GM19328 (cell line): ENCODE results near the gene IRF6.

ENCODE experiments used
- ATAC-seq: cut with Tn5 transposase; IDR thresholded peaks from one replicate; pipeline ENCODE4 v1.9.1; 2021; ENCODE audit warnings: mild to moderate bottlenecking, moderate library complexity; ENCODE audit not compliant: unreplicated experiment

Gene IRF6

DNA sequence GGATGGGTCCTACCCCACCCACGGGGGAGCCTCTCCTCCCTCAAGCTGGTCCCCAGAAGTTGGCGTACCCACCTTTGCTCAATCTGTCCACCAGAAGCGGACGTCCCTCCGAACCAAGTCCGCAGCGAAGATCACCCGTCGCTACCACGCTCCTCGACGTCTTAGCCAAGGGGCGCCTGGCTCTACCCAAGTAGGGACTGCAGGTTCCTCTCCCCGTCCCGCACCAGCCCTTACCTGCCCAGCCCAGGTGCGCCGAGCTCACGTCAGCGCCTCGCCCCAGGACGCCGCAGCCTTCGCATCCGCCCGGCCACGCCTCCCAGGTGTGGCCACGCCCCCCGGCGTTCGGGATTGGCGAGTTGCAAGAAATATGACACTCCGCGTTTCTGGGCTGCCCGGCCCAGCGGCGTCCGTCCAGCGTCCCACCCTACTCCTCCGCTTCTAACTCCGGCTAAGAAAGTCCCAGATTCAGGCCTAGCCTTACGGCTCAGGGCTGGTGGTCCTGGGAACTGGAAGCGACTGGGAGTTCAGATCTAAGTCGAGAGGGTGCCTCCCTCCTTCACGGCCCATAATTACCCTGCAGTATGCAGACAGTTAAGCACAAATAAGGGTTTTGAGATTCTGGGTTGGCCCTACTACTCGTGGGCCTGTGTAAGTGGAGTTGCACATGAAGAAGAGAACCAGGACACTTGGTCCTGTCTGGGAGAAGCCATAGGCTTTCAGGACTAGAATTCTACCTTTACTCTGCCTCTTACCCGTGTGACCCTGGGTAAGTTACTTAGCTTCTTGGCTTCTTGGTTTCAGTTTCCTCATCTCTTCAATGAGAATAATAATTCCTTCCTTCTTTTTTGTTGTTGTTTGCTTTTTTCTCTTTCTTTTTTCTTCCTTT is at the start of gene IRF6:
Gene IRF6 (minus strand): TSS at position 268 of the 886 bp plus-strand sequence. CDS start 4,729 bp downstream, outside the sequence.
- peak; percentile 94 for ATAC-seq

DNA sequence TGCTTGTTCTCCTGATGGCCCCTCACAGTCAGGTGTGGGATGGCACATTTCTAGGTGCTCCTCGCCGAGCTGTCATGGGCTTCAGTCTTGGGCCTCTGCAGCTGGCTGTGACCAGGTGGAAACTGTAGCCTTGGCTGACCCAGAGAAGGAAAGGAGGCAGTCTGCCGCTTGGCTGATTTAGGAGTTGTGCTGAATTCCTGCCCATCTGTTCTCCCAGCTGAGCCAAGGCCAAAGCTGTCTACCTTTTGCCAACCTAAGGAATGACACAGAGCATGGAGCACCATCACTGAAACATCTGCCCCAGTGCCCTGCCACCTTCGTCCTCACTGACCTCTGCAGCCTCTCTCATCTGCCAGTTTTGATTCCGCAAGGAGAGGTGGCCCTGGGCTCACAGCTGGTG is 49.7 kb upstream of the IRF6 start:
- ATAC-seq: no peak

DNA sequence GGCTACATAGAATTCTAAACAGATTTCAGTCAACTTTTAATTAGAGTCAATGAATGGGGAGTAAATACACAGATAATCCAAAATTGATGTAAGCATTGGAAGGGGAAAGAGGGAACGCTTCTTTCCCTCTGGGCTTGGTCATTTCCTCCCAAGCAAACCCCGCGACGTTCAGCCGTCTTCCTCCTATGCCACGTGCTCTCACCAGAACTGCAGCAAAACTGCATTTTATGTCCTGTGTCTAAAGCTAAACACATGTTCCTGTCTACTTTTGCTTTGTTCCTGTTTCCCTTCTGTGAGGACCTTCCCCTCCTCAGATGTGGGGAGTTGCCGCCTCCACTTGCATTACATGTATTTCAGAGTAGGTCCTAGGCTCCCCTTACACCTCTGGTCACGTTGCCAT is 49.1 kb upstream of the IRF6 start:
- ATAC-seq: no peak

DNA sequence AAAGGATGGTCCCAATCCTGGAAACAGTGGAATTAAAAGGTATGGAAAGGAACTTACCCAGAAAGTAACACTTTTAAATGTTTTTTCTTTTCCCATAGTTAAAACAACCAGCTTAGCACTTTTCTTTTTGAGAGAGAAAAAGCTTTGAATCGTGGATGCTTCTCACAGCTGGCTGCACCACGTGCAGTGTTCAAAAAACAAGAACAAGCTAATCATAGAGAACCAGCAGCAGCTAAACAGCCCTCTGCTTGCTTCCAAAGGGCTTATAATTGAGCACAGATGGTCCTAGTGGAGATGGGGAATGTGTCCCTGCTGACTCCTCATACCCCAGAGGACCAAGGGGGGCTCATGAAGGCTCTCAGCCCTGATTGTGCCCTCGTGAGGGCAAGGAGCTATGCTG is 48.3 kb upstream of the IRF6 start:
- no peak for ATAC-seq

DNA sequence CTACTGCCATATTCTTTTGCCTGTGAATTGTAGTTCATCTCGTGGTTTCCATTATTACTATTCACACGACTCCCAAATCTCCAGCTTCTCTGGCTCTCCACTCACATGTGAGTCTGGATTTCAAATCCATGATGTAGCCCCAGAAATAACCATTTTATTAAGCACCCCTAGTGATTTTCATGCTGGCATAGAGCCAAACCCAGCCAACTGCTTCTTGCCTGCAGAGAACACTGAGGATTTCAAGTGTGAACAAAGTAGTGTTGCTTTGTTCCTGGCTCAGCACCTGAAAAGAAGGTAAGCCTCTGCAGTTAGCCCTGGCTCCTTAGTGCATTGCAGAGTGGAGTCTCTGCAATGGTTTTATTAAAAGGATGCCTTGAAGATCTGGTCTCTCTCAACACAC is 47.7 kb upstream of the IRF6 start:
- ATAC-seq: no peak

DNA sequence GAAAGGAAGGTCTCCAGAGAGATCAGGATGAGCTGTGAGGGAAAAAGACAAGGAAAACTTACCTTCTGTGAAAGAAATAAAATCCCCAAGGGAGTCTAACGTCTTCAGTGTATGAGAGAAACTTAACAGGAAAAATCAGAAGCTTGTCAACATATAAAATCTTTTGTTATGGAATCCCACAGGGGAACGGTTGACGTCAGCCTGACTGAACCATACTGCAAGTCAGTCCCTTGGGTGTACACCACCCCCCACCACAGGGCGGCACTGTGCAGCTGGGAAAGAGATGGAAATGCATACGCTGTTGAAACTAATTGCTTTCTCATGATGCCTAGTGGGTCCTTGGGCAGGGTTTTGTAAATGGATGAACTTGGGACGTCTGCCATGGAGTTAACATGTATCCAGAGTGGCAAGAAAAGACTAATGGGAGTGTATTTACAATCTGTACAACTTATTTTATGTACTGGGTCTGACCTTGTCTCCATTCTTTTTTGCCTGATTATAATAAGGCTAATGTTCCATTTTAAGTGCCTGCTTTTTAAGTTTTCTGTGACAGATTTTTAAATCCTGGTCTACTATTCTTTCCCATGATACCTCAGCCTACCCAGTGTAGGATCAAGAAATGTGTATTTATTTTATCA is 44.5 kb upstream of the IRF6 start:
- no peak for ATAC-seq

DNA sequence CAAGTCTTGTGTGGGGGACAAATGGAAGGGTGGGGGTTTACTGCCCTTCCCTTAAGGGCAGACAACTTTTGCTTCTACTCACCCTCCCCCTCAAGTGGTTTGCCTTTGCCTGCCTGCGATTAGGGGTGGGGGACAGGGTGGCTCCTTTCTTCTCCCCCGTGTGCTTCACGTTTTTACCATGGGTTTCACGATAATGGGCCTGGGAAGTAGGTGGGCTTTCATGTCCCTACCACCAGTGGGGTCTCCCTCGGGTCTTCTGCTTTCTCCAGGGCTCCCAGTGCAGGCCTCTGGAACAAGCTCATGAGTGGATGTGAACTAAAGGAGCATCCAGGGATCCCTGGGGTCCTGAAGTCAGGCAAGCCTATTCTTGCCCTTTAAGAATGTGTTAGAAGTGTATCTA is 43.4 kb upstream of the IRF6 start:
- no peak for ATAC-seq

DNA sequence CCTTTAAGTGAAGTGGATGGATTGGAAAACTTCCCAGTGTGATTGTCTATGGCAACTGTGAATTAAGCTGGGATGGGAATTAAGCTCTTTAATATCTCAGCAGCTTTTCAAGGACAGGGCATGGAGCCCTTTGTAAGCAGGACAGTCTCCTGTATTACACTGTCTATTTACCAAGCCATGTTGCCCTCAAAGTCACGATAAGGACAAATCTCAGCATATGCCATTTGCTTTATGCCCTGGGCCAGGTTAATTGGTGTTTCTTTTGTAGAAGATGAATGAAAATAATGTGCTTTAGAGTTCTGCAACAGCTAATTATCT is 39.4 kb upstream of the IRF6 start:
- no peak for ATAC-seq

DNA sequence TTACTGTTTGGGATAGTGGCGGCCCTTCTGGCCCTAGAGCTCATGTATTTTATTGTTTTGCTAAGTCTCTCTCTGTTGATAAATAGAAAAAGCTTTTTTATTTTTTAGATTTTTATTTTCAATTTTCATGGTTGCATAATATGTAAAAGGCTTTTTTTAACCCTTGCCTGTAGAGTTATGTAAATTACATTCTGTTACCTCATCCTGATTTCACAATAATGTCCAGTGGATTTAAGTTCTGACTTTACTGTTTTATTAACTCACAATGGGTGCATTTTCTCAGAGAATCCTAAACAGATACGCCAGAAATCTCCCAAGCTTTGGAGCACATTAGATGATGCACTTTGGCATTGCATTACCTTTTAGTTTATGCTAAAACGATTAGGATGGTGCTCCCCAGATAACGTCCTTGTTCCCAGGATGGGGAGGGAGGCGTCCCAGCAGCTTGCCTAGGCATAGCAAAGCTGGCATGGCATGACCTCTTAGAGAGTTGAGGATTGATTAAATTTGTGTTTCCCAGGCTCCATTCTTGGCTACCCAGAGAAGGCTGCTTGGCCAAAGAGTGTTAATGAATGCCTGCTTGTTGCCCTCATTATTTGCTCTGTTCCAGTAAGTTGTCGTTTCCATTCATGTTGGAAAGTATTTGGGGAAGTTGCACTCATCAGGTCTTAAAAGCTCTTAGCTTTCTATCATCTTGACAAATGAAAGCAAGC is 38.9 kb upstream of the IRF6 start:
- ATAC-seq: no peak

DNA sequence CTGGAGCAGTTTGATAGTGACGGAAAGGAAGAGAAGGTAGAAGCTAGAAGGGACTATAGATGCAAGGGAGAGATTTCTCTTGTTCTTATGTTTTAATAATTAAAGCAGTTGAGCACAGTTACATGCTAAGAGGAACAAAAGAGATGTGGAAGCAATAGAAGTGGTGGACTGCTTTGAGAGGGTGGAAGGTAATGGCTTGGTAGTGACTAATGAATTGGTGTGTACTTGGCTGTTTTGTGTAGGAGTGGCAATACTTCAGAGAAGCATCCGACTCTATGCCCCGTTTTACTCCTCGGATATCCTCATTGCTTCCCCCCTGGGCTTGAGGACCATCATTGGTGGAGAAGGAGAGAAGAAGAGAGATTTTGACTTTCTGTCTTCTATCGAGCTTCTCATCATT is 34.7 kb upstream of the IRF6 start:
- ATAC-seq: no peak

DNA sequence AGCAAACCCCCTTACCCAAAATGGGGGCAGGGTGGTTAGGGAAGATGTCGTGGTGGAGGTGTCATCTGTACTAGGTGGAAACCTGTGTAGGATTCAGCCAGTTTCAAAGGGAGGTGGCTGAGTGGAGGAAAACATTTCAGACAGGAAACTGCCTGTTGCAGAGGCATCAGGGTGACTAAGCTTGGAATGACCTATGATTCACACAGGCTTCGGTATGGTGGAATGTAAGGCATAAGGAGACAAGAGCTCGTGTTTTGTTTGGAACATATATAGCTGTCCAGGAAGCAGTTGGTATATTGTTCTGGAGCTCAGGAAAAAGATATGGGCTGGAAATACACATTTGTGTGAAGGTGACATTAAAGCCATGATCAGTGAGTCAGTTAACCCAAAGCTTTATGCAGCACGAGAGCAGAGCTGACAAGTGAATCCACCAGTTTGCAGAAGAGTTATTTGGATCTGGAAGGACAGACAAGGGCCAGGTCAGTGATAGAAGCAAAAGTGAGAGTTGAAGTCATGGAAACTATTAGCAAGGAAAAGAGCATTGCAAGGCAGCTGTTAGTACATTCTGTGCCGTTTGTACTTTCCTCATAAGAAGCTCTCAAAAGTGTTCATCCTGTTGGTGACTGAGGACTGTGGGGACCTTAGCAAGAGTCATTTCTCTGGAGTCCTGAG is 34.1 kb upstream of the IRF6 start:
- ATAC-seq: no peak

DNA sequence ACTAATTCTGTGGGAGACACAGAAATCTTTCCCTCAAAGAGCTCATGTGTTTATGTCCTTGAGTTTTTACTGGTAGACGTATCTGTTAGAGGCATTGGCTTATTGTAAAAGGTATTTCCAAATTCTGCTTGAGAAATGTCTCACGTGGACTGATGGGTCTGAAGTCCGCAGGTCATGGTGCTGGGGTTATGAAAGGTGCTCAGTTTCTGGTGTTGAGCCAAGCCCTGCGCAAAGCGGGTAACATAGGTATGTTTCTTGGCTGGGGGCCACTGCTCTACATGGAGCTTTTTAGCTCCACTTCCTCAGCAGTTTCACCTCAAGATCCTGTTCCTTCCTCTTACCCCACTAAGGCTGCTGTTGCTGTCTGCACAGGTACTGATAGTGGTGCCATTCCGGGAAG is 32.6 kb upstream of the IRF6 start:
- ATAC-seq: no peak

DNA sequence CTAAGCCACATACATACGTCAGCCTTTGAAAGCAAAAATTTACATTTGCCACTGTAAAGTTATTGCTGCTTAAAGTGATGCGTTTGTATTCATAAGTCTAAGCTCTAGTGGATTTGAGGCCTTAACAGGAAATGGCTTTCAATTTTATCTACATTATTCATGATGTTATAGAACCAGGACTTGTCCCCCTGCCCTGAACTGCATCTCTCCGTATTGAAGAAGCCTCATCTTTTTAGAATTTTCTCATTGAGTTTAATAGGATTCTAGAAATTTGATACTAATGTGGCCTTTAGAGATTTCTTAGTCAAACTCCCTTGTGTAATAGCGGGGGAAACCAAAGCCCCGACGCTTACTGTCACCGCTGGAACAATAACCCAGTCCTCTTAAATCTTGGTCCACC is 31.7 kb upstream of the IRF6 start:
- ATAC-seq: no peak

DNA sequence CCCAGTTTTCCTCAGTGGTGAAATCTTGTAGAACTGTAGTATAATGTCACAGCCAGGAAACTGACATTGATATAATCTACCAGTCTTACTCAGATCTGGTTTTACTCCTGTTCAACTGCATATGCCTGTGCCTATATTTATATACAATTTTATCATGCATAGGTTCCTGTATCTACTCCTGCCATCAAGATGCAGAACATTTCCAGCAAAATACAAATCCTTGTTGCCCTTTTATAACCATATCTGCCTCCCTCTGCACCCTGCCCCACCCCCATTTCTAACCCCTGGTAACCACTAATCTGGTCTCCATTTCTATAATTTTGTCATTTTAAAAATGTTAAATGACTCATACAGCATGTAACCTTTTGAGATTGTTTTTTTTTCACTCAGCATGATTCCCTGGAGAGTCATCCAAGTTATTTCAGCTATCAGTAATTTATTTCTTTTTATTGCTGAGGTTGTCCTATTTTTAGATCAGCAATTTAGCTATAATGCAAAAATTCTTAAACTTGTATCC is 29.9 kb upstream of the IRF6 start:
- no peak for ATAC-seq

DNA sequence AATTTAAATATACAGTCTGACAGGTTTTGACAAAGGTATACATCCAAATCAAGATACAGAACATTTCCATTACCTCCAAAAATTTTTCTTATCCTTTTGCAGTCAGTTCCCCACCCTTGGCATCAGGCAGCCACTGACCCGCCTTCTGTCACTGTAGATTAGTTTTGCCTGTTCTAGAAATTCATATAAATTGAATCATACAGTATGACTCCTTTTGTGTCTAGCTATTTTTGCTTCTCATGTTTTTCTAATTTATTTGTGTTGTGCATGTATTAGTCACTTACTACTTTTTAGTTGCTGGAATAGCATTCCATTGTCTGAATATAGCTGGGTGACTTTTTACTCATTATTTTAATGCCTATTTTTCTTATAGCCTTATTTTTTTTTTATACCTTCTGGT is 25.7 kb upstream of the IRF6 start:
- ATAC-seq: no peak

DNA sequence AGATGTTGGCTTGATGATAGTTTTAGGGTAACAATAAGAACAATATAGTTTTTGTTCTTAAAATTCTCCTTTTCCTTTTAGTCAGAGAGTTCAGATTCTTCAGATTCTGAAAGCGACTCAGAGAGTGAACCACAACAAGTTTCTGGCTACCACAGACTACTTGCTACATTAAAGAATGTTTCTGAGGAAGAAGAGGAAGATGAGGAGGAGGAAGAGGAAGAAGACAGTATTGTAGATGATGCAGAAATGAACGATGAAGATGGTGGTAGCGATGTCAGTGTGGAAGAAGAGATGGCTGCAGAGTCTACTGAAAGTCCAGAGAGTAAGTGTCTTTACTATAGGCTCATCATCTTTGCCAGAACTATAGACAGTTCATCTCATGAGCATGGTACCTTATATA is 24.8 kb upstream of the IRF6 start:
- no peak for ATAC-seq

DNA sequence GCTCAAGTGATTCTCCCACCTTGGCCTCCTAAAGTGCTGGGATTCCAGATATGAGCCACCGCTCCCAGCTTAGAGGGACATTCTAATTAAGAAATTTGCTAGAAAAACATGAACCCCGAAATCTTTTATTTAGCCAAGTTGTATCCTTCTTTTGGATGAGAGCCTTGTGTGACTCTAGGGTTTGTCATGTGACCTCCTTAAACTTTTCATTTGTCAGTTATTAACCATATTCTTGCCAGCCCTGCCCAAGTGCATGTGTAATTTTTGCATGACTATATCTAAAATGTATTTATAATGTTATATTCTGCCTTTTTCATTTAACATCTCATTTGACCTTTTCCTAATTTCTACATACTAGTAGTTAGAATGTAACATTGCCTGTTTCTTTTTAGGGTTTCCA is 23.8 kb upstream of the IRF6 start:
- ATAC-seq: no peak

DNA sequence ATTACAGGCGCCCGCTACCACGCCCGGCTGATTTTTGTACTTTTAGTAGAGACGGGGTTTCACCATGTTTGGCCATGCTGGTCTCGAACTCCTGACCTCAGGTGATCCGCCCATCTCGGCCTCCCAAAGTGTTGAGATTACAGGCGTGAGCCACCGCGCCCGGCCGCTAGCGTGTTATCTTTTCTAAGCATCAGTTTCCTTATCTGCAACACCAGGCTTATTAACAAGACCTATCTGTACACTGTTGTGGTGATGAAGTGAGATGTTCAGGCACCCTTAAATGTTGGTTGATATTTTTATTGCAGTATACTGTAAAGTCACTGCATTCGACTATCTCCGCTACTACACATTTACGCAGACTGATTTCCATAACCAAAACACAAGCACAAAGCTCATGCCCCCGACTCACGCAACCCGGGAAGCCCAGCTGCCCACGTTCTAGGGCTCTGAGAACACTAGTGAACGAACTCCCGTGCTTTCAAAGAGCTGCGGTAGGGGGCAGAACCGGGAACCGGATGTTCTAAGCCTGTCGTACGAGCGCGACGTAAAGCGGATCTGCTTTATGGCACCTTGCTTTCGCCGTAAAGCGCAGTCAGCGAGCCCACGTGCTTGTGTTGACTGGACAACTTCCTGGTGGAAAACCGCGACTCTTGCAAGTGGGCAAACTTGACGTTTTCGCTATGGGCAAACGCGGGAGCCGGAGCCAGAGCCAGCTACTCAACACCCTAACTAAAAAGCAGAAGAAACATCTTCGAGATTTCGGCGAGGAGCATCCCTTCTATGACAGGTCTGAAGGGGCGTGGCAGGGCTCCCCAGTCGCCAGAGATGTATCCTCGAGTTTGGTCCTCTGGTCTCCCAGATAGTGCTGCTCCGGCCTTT is 21.7 kb upstream of the IRF6 start, which contains the start of gene UTP25:
Gene UTP25 (plus strand): TSS at position 589 of the 879 bp plus-strand sequence. CDS start 92 bp downstream, at position 681.
- peak; percentile 88 for ATAC-seq

DNA sequence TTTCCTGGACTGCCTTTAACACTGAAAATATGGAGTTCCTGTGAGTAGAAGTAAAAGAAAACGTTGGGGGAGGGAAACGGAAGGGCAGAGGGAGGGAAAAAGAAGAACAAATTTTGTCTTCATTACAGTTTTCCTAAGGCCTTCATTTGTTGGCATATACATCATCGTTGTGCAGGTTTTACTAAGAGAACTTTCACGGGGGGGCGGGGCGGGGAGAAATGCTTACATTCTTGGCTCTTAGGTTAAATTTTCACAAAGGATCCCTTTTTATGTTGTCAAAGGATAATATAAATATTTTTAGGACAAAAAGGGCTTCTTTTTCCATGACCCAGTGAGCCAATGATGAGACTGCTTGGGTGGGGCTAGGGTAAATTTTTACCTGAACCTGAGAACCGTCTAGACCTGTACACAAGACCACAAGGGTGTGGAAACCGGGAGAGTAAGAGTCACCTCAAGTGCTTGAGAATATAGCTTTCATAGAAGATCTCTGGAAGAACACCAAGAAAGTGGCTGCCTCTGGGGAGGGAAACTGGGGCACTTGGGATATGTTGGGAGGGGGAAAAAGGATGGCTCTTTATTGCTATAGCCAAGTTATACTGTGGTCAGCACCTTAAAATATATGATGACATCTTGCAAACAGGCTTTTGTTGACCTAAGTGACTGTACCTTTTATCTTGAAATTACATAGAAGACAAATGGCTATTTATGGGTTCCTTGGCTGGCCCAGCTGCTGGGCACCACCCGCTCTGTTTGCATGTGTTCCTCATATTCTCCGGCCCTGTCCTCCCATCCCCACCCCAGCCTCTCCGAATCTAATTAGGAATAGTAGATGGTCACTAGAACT is 19.9 kb upstream of the IRF6 start:
- ATAC-seq: no peak
